Activated CD4-positive, alpha-beta memory T cell treated with anti-CD3 and anti-CD28 coated beads for 36 hours (primary cell): ENCODE results near the gene MALL. TPM values are rescaled to one million over a fixed set of nuclear protein-coding genes. Genes with fewer than 3 reads are reported as not detected.
"Not testable (repeated sequence)": the region's sequence is repeated elsewhere in the genome, so short reads cannot be mapped to it uniquely, and the experiment has no call there.

Experiments used
- CTCF ChIA-PET: fragments of 350-600 bp; sonication (Branson Sonifier 250); formaldehyde crosslinking; loops from one replicate; lab custom pipeline; 2021; ENCODE audit warnings: antibody characterized with exemption, inconsistent platforms; lab: Charles Lee
- POLR2A ChIA-PET: fragments of 350-600 bp; sonication (Branson Sonifier 250); formaldehyde crosslinking; loops from one replicate; lab custom pipeline; 2021; ENCODE audit warnings: antibody characterized with exemption; lab: Charles Lee
- DNase-seq: peaks from one replicate; pipeline ENCODE4 v3.0.0-alpha.2; 2020
- H3K27ac Mint-ChIP-seq: one replicate; pipeline ENCODE4 v1.8.0; 2021; ENCODE audit warnings: mixed read lengths
- H3K27me3 Mint-ChIP-seq: one replicate; pipeline ENCODE4 v1.8.0; 2021; ENCODE audit warnings: mixed read lengths
- H3K36me3 Mint-ChIP-seq: one replicate; pipeline ENCODE4 v1.8.0; 2021; ENCODE audit warnings: mixed read lengths
- H3K4me1 Mint-ChIP-seq: one replicate; pipeline ENCODE4 v1.8.0; 2021; ENCODE audit warnings: low read depth, mixed read lengths
- H3K4me3 Mint-ChIP-seq: one replicate; pipeline ENCODE4 v1.8.0; 2021; ENCODE audit warnings: mild to moderate bottlenecking, mixed read lengths
- H3K9me3 Mint-ChIP-seq: one replicate; pipeline ENCODE4 v1.8.0; 2021; ENCODE audit warnings: mixed read lengths
- intact Hi-C: fragments of 100-400 bp; cut with micrococcal nuclease; formaldehyde crosslinking; loops from one replicate; pipeline ENCODE4 v1.15.1; 2023
- total RNA-seq, 2 experiments: library from RNA; stranded (reverse); gene quantifications; one replicate each; pipeline ENCODE4 v1.2.3, GENCODE V29; 2021

Gene MALL
- total RNA-seq, 2 experiments from 2014 or later = 0.17 to 0.31 TPM

DNA sequence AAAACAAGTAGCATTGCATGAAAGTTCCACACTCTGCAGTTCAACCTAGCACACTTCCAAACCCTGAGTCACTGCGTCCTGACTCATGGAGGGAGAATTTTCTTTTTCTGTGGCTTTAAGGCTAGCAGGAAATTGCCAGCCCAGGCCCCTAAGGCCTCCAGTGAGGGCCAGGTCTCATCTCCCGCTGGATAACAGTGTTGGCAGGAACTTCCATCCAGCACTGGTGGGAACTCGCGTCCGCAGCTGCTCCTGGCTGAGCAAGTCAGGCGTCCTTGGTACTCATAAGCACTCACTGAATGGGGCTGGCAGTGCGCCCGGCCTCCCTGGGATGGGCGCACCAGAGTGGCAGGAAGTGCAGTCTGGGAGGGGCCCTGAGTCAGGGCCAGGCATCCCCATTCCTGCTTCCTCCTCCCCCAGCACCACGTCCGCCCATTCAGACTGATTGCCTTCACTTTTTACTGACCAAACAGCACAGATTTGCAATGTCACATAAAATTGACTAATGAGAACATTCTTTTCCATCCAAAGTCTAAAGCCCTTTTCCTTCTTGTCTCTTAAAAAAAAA is 14.3 kb downstream of the MALL start:
- H3K27ac Mint-ChIP-seq = no peak overlapping the region
- H3K27me3 Mint-ChIP-seq = peaks cover 24% of the 10 kb centered on the region
- H3K4me3 Mint-ChIP-seq = no peak overlapping the region

DNA sequence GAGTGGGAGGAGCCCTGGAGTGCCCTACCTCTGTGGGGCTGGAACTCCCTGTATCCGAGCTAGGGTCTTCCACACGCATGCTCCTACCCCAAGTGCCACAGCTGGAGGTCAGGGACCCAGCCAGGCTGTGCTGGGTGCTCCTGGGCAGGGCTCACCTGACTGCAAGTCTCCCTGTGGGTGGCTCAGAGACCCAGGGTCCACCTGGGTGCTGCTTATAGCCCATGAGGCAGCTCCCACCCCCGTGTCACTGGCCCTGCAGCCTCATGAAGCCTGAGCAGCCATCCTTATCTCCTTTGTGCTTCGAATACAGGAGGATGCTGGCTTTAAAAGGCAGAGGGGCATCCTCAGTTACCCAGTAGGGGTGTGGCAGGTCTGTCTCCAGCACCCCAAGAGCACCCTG is 14.7 kb downstream of the MALL start:
- H3K9me3 Mint-ChIP-seq, POLR2A ChIA-PET, H3K4me1 Mint-ChIP-seq, H3K4me3 Mint-ChIP-seq, DNase-seq, intact Hi-C loops, H3K36me3 Mint-ChIP-seq, H3K27ac Mint-ChIP-seq, CTCF ChIA-PET: not testable (repeated sequence)
- H3K27me3 Mint-ChIP-seq = peaks cover 21% of the 10 kb centered on the region

More for the DNA sequence above, 14.3 kb downstream of the MALL start:
- H3K9me3 Mint-ChIP-seq = no peaks in the 10 kb centered on the region
- CTCF ChIA-PET = no interaction called here
- H3K36me3 Mint-ChIP-seq = no peaks in the 10 kb centered on the region
- DNase-seq = no peak
- intact Hi-C loops = no loop called here
- POLR2A ChIA-PET = no interaction called here
- H3K4me1 Mint-ChIP-seq = peaks cover 4% of the 10 kb centered on the region

DNA sequence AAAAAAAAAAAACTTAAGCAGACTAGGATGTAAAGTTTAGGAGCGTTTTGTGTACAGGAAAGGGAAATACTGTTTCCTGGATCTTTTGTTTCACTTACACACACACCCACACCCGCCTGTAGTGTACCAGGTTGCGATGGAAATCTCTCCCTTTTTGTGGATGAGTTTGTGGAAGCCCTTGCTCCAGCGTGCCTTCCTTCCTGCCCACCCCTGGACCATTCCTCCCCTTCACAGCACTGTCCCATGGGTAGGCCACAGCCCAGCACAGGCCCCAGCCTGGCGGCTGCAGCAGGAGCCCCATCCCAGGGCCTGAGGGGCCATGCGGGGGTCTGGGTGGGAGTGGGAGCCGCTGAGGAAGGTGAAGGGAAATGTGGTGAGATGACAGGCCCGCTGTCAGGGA is 15.1 kb downstream of the MALL start:
- Mint-ChIP-seq H3K4me1 (peaks cover 4% of the 10 kb centered on the region), H3K9me3 (no peaks in the 10 kb centered on the region), H3K27ac (no peak overlapping the region), H3K27me3 (peaks cover 18% of the 10 kb centered on the region), H3K36me3 (no peaks in the 10 kb centered on the region), H3K4me3 (no peak overlapping the region)
- DNase-seq = no peak
- ChIA-PET CTCF (no interaction called here), POLR2A (no interaction called here)
- intact Hi-C loops = no loop called here

DNA sequence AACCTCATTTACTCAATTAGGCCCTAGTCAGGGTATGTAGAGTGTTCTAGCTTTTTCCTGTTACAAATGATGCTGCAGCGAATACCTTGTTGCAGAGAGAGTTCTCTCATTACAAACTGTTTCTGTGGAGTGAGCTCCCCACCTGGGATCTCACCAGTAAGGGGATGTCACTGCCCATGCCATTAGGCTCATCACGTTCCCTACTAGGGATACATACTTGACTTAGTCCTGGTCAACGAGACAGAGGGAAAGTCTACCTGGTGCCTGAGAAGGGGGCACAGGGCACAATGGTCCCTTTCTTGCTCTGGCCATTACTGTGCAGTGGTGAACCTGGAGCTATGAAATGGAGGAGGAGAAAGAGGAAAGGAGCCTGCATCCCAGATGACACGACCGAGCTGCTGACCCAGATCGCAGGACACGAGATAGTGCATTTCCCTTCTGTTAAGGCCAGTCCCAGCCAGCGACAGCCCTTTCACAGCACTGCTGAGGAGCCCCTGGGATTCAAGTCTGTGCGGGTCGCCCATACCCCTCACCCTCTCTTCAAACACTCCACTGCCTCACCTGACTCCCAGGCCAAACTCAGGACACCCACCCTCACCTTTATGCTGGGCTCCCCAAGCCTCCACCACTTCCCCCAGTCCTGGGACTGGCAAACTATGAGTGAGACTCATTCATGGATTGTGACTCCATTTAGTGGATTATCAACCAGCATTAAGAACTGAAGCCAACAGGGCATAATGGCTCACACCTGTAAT is 16.0 kb downstream of the MALL start:
- POLR2A ChIA-PET = no interaction called here
- no peak overlapping the region for H3K4me3 Mint-ChIP-seq
- H3K27ac Mint-ChIP-seq = no peak overlapping the region
- no peaks in the 10 kb centered on the region for H3K9me3 Mint-ChIP-seq
- no peak for DNase-seq
- no peaks in the 10 kb centered on the region for H3K36me3 Mint-ChIP-seq
- peaks cover 11% of the 10 kb centered on the region for H3K27me3 Mint-ChIP-seq
- peaks cover 4% of the 10 kb centered on the region for H3K4me1 Mint-ChIP-seq
- CTCF ChIA-PET = no interaction called here
- intact Hi-C loops = no loop called here

DNA sequence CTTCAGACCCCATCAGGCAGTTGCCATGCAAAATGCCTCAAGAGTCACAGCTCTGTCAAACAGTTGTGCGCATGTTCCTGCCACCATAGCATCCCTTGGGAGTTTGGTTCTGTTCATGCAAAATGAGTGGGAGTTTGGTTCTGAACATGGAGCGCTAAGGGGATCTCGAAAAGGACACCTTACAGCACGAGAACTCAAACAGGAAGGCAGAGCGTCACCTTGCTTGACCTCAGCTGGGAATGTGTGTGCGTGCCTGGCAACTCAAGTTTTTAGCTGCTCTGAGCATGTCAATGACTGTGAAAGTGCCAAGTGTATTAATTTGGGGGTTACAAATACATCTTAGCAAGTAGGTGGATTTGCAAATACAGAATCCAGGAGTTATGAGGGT is 16.6 kb downstream of the MALL start:
- DNase-seq = no peak
- Mint-ChIP-seq H3K4me3 (no peak overlapping the region), H3K36me3 (no peaks in the 10 kb centered on the region), H3K27me3 (peaks cover 6% of the 10 kb centered on the region), H3K4me1 (peaks cover 4% of the 10 kb centered on the region), H3K27ac (no peak overlapping the region), H3K9me3 (no peaks in the 10 kb centered on the region)
- CTCF ChIA-PET = no interaction called here
- intact Hi-C loops = no loop called here
- POLR2A ChIA-PET = no interaction called here

DNA sequence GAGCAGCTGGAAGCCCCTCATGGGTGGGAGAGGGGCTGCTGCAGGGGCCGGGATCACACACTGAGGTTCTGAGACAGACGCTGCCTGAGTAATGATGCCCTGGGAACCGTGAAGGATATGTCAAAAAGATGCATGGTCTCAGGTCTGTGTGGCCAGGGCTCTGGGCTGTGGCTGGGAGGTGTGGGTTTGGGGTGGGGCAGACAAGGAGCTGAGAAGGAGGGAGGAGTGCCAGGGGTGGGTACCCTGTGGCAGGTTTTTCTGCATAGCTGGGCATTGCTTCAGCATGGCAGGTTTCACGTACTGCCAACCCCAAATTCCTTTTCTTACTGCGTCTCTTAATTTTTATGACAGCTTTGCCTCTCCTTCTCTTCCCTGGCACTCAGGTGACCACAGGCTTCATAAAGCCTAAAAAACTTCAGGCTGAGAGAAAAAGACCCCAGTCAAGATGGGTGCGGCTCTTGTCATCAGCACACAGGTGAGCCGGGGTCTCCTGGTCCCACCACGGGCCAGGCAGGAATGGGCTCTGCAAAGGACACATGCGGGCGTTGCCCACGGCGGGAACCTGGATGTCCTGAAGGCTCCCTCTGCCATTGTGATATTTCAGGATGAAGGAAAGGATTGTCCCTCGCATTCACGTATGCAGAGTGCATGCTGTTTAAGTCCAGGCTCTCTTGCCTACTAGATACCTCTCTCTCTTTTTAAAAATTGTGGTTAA is 18.0 kb downstream of the MALL start:
- H3K4me3 Mint-ChIP-seq = no peak overlapping the region
- no peaks in the 10 kb centered on the region for H3K9me3 Mint-ChIP-seq
- POLR2A ChIA-PET = no interaction called here
- no peaks in the 10 kb centered on the region for H3K36me3 Mint-ChIP-seq
- CTCF ChIA-PET = no interaction called here
- no peak overlapping the region for H3K27ac Mint-ChIP-seq
- H3K4me1 Mint-ChIP-seq = peaks cover 4% of the 10 kb centered on the region
- intact Hi-C loops = no loop called here
- DNase-seq = no peak
- H3K27me3 Mint-ChIP-seq = peaks cover 1% of the 10 kb centered on the region

DNA sequence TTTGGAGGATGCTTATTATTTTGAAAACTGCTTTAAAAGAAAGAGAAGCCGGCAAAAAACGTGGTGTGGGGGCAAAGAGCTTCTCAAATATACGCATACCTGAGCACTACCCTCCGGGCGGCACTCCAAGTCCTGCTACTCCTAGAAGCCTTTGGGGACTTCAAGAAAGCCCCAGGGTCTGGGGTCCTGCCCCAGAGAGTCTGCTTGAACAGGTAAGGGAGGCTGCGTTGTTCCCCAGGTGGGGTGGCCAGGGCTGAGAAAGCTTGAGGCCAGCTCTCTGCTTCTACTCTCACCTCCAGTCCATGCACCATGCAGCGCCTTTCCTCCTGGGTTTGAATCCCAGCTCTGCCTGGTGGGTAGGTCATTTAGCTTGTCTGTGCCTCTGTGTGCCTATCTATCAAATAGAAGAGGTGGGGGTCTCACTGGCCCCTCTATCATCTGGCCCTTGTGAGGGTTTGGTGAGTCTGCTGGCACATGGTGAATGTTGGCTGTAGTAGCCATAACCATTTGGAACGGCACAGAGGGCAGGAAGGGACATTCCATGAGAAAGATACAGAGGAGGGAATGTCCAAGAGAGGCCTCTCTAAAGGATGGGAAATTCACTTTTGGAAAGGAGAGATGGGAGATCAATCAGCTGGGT is 19.5 kb downstream of the MALL start:
- ChIA-PET CTCF (no interaction called here), POLR2A (no interaction called here)
- intact Hi-C loops = no loop called here
- no peaks in the 10 kb centered on the region for H3K36me3 Mint-ChIP-seq
- H3K27ac Mint-ChIP-seq = no peak overlapping the region
- no peaks in the 10 kb centered on the region for H3K27me3 Mint-ChIP-seq
- no peak overlapping the region for H3K4me3 Mint-ChIP-seq
- no peak for DNase-seq
- no peaks in the 10 kb centered on the region for H3K9me3 Mint-ChIP-seq
- H3K4me1 Mint-ChIP-seq = no peaks in the 10 kb centered on the region

DNA sequence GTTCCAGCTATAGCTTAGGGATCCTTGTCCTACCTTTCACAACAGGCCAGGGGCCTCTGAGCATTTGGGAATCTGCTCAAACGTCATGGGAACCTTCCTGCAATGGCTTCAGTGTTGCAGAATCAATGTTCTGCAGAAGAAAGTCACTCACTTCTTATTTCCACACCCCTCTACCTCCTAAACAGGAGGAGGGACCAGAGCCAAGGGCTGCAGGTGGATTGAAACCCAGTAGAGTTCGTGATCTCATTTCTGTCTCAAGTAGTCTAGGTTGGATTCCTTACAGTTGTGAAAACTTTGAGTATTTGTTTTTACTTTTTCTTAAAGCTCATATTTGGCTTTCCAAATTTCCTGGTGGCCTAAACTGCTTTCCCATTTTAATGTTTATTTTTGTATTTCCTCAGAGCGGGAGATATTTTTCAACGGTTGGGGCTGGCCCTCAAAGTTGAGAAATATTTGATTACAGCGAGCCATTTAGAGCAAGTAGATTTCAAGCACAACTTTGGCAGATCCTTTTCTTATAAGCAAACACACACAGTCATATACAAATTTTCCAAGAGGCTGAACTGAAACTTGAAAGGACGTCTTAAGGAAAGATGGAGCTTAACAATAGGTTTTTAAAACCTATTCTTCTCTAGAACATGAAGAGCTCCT is 20.6 kb downstream of the MALL start:
- H3K9me3 Mint-ChIP-seq, intact Hi-C loops, CTCF ChIA-PET, H3K27me3 Mint-ChIP-seq, H3K36me3 Mint-ChIP-seq, H3K4me1 Mint-ChIP-seq, POLR2A ChIA-PET, H3K4me3 Mint-ChIP-seq, H3K27ac Mint-ChIP-seq, DNase-seq: not testable (repeated sequence)

DNA sequence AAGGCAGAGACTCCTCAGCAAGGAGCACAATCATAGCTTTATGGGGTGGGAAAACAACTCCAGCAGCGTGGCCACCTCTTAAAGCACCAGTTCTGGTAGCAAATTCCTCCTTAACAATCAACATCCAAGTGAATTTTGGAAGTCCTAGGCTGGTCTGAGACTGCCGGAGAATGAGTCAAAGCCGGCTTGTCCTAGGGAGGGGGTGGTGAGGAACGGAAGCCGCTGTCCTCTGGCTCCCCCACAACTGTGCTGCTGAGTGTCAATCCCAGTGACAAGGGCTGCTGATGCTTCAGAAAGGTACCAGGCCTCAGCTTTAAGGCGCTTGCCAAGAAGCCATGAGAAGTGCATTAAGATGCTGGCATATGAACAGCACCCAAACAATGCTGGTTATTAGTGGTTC is 21.7 kb downstream of the MALL start:
- DNase-seq, H3K9me3 Mint-ChIP-seq, H3K27me3 Mint-ChIP-seq, H3K36me3 Mint-ChIP-seq, H3K4me3 Mint-ChIP-seq, H3K4me1 Mint-ChIP-seq, H3K27ac Mint-ChIP-seq, intact Hi-C loops, CTCF ChIA-PET, POLR2A ChIA-PET: not testable (repeated sequence)

DNA sequence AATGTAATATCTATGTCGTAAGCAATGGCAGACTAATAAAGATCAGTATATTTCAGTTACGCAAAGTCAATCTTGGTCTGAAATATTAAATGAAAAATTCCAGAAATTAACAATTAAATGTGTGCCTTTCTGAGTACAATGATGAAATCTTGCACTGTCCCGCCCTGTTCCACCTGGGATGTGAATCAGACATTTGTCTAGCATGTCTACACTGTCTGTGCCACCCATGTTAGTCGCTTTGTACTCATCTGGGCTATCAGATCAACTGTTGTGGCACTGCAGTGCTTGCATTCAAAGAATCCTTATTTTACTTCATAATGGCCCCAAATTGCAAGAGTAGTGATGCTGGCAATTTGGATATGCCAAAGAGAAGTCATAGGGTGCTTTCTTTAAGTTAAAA is 25.5 kb downstream of the MALL start:
- H3K9me3 Mint-ChIP-seq, H3K4me1 Mint-ChIP-seq, H3K36me3 Mint-ChIP-seq, H3K4me3 Mint-ChIP-seq, POLR2A ChIA-PET, H3K27ac Mint-ChIP-seq, DNase-seq, CTCF ChIA-PET, H3K27me3 Mint-ChIP-seq, intact Hi-C loops: not testable (repeated sequence)

DNA sequence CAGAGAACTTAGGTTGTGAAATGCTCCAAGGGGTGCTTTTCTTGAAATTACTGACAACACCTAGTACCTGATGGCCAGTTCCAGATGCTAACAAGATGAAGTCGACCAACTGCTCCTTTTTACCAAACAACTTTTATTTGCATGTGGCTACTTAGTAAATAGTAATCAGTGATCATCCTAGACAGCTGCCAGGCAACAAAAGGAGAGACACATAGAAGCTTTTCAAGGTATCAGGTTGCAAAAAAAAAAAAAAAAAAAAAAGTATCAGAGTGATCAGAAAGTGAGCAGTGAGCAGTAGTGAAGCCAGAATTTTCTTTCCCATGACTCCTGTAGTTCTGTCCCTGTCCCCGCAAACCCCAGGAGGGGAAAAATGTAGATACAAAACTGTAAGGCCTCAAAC is 31.9 kb downstream of the MALL start:
- H3K27me3 Mint-ChIP-seq, H3K27ac Mint-ChIP-seq, H3K9me3 Mint-ChIP-seq, H3K36me3 Mint-ChIP-seq, H3K4me1 Mint-ChIP-seq, H3K4me3 Mint-ChIP-seq, intact Hi-C loops, DNase-seq, CTCF ChIA-PET, POLR2A ChIA-PET: not testable (repeated sequence)

DNA sequence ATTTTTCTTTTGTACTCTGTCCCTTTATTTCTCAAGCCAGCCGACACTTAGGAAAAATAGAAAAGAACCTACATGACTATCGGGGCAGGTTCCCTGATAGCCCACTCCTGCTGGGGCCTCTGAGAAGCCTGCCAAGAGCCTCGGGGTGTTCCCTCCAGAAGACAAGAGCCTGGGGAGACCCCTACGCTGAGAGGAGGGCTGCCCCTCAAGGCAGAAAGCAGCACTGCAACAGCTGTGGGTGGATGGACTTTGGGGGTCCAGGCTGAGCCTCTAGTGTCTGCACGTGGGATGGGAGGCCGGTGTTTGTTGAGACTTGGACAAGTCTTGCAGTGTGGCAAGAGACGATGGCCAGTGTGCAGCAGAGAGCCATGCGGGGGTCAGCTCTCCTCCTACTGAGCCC is 32.5 kb downstream of the MALL start:
- intact Hi-C loops = not testable (repeated sequence)

More for the DNA sequence above, 32.5 kb downstream of the MALL start:
- H3K9me3 Mint-ChIP-seq, H3K4me1 Mint-ChIP-seq, H3K4me3 Mint-ChIP-seq, H3K27me3 Mint-ChIP-seq, H3K27ac Mint-ChIP-seq, H3K36me3 Mint-ChIP-seq, CTCF ChIA-PET, POLR2A ChIA-PET, DNase-seq: not testable (repeated sequence)
